HL-60 (cell line): ENCODE measurements around the gene GALNT17.

ENCODE experiments used
- CTCF ChIP-seq: IDR thresholded peaks from one replicate; pipeline ENCODE4 v1.5.1; 2011; ENCODE audit warnings: low read length, control low read depth, inconsistent platforms; ENCODE audit not compliant: insufficient read depth
- GABPA ChIP-seq: IDR thresholded peaks from 2 replicates; pipeline ENCODE4 v1.6.1; 2012; ENCODE audit warnings: low read depth
- SPI1 ChIP-seq: IDR thresholded peaks from 2 replicates; pipeline ENCODE4 v1.6.1; 2012; ENCODE audit warnings: low read depth, mild to moderate bottlenecking, borderline replicate concordance

GRCh38 chr7:71393661-71394060 is 261.7 kb downstream of the GALNT17 start:
- TF ChIP-seq CTCF (no peak), GABPA (no peak), SPI1 (no peak)
